Ovary (tissue), 9 donors: ENCODE results near the gene ZCWPW1. TPM values are rescaled to one million over a fixed set of nuclear protein-coding genes. Genes with fewer than 3 reads are reported as not detected.

Experiments
- DNase-seq, 5 donors: peaks; one replicate each; pipeline ENCODE4 v3.0.0-alpha.2; 2019 to 2020
- H3K27ac ChIP-seq, 2 donors: fragments of 200-600 bp; one replicate each; pipeline versions ENCODE4 v1.5.1 to v1.8.0; 2019 to 2022
- H3K27me3 ChIP-seq: fragments of 200-600 bp; one replicate; pipeline ENCODE4 v1.8.0; 2022
- H3K36me3 ChIP-seq: fragments of 200-600 bp; sonication (generic); one replicate; pipeline ENCODE4 v1.5.1; 2019
- H3K4me1 ChIP-seq: one replicate; pipeline ENCODE4 v1.8.1; 2013; ENCODE audit warnings: mild to moderate bottlenecking, moderate library complexity; ENCODE audit not compliant: insufficient read depth
- H3K4me3 ChIP-seq: fragments of 200-600 bp; sonication (generic); one replicate; pipeline ENCODE4 v1.5.1; 2017
- H3K9me3 ChIP-seq, 2 donors: fragments of 200-600 bp in 1 of 2; sonication (generic) in 1 of 2; one replicate each; pipeline versions ENCODE4 v1.5.1 to v1.8.1; 2013 to 2019; ENCODE audit warnings: mild to moderate bottlenecking in 1 of 2, moderate library complexity in 1 of 2
- EP300 ChIP-seq: sonication (generic); formaldehyde crosslinking; IDR thresholded peaks from one replicate; pipeline ENCODE4 v1.6.1; 2017; ENCODE audit warnings: antibody characterized with exemption
- POLR2A ChIP-seq: fragments of 450-650 bp; IDR thresholded peaks from one replicate; pipeline ENCODE4 v1.6.1; 2017; ENCODE audit warnings: antibody characterized with exemption, mild to moderate bottlenecking, moderate library complexity
- WGBS, 3 donors: extraction: QIAGEN DNeasy Blood & Tissue Kit in 1 of 3; methylation state at CpG; one replicate each; pipeline versions ENCODE4 v1.1.5 to v1.1.7; 2013 to 2017; 5-methylcytosine and 5-hydroxymethylcytosine counted together
- intact Hi-C, 4 donors: fragments of 100-400 bp; cut with DNase I; formaldehyde crosslinking; loops; one replicate each; pipeline versions ENCODE4 v1.11.0 to v1.15.1; 2022 to 2023
- polyA plus RNA-seq, 2 donors: library from polyadenylated mRNA; stranded (reverse); fragments of 200-250 nt in 1 of 2; fragments of 350-450 nt in 1 of 2; fragmentation: Illumina TruSeq in 1 of 2; extraction: RNeasy Lipid Tissue Mini Kit (QIAGEN cat#74804) in 1 of 2; gene quantifications; one replicate each; pipeline ENCODE4 v1.2.3, GENCODE V29; 2013 to 2014
- total RNA-seq, 7 donors: library from RNA; depleted of rRNA in 2 of 7; stranded (reverse); fragments of >200 nt in 2 of 7; fragmentation: NEBNext Ultra II Directional in 3 of 7; extraction: Animal tissue kit (Norgen Biotek cat#: 25700) in 3 of 7; gene quantifications; one replicate each; pipeline versions ENCODE4 v1.1.0 to v1.2.4, GENCODE V29; 2016 to 2023
- TF ChIP-seq, protein P1 (sequence below), 3 donors: fragments of 450-650 bp in 2 of 3; fragments of 200-600 bp in 1 of 3; IDR thresholded peaks; one replicate each; pipeline versions ENCODE4 v1.5.1 to v1.8.0; 2016 to 2022; ENCODE audit warnings: antibody characterized with exemption in 3 of 3, mild to moderate bottlenecking in 1 of 3
- donor health status: DM: no; HTN: no; CAD: no; lungs with moderate emphysema.
- donor health status: DM: no; HTN: no; CAD: no.
- donor health status: Bipolar disorder and iron deficiency.
- donor health status: DM: yes; HTN: yes; CAD: no.
- donor health status: DM: no; HTN: no; CAD: no.
- donor health status: DM: yes; HTN: yes; CAD: no.

ZCWPW1 gene
- total and polyA plus RNA-seq, 9 donors: 2.6 to 9.3 (median 6.2) TPM

DNA sequence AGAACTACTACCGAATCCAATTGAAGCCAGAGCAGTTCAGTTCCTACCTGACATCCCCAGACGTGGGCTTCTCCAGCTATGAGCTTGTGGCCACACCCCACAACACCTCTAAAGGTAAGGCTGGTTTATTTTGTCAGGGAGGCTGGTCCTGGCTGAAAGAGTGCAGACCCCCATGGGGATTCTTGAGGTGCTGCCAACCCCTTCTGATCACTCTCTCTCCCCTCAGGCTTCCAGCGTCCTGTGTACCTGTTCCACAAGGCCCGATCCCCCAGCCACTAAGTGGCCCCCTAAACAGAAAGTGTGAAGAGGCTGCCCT is 4.7 kb upstream of the ZCWPW1 start:
- Histone ChIP-seq H3K4me1 (peaks cover 23% of the 10 kb centered on the region), H3K36me3 (no peaks in the 10 kb centered on the region), H3K9me3 (no peaks in the 10 kb centered on the region), H3K27ac (no peak overlapping the region), H3K4me3 (no peak overlapping the region), H3K27me3 (no peaks in the 10 kb centered on the region)
- DNase-seq: no peak
- WGBS, 3 donors: 59 to 70% (median 69%) methylated on average over 4 of the region's 4 CpGs
- intact Hi-C loops: no loop called here
- no peak for TF ChIP-seq EP300
- TF ChIP-seq POLR2A: no peak
- TF ChIP-seq, protein P1, sequence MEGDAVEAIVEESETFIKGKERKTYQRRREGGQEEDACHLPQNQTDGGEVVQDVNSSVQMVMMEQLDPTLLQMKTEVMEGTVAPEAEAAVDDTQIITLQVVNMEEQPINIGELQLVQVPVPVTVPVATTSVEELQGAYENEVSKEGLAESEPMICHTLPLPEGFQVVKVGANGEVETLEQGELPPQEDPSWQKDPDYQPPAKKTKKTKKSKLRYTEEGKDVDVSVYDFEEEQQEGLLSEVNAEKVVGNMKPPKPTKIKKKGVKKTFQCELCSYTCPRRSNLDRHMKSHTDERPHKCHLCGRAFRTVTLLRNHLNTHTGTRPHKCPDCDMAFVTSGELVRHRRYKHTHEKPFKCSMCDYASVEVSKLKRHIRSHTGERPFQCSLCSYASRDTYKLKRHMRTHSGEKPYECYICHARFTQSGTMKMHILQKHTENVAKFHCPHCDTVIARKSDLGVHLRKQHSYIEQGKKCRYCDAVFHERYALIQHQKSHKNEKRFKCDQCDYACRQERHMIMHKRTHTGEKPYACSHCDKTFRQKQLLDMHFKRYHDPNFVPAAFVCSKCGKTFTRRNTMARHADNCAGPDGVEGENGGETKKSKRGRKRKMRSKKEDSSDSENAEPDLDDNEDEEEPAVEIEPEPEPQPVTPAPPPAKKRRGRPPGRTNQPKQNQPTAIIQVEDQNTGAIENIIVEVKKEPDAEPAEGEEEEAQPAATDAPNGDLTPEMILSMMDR (IDR thresholded peaks at IDR 0.05): no peak

DNA sequence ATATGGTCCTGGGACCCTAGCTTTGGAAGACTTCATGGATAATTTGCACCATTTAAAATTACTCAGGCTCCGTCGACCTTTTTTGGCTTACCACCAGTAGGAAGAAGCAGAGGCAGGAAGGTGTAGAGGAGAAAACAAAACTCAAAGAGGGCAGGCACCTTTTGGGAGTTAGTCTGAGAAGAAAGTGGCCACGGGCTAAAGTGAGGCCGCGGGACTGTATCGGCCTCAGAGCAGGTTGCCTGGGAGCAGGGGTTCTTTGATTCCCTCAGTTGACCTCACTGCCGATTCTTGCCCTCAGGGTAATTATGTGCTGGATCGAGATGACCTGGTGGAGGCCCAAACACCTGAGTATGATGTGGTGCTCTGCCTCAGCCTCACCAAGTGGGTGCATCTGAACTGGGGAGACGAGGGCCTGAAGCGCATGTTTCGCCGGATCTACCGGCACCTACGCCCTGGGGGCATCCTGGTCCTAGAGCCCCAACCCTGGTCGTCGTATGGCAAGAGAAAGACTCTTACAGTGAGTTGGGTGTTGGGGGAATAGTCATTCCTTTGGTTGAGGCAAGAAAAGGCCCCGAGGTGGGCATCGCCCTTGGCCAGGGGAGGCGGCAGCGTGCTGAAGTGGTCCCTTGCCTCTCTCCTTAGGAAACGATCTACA is 4.2 kb upstream of the ZCWPW1 start:
- H3K27ac ChIP-seq: no peak overlapping the region
- H3K4me1 ChIP-seq: peaks cover 23% of the 10 kb centered on the region
- H3K9me3 ChIP-seq: no peaks in the 10 kb centered on the region
- no peak overlapping the region for H3K4me3 ChIP-seq
- no peaks in the 10 kb centered on the region for H3K27me3 ChIP-seq
- DNase-seq: no peak
- no peaks in the 10 kb centered on the region for H3K36me3 ChIP-seq
- TF ChIP-seq, protein P1 (IDR thresholded peaks at IDR 0.05): no peak
- TF ChIP-seq POLR2A (no peak), EP300 (no peak)
- intact Hi-C loops: no loop called here
- WGBS, 3 donors: 83 to 86% (median 84%) methylated on average over 21 of the region's 21 CpGs

DNA sequence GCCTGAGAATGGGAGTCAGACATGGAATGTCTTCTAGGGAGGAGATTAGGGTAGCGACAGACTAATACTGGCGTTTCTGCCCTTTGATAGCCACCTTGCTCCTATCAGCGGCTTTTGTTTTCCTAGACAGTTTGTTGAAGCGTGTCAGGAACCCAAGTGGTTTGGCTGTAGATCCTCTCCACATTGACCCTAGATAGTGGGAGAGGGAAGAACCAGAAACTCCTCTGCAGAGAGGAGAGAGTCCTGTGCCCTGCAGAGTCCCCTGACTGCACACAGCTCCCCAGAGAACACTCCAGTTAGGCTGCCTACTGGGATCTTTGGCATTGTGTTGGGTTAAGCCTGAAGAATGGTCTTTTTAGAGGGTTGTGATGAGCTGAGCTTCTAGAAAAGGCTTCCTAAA is 3.5 kb upstream of the ZCWPW1 start:
- Histone ChIP-seq H3K27me3 (no peaks in the 10 kb centered on the region), H3K4me1 (peaks cover 23% of the 10 kb centered on the region), H3K9me3 (no peaks in the 10 kb centered on the region), H3K36me3 (no peaks in the 10 kb centered on the region), H3K4me3 (no peak overlapping the region), H3K27ac (no peak overlapping the region)
- TF ChIP-seq, protein P1 (IDR thresholded peaks at IDR 0.05): no peak
- TF ChIP-seq EP300 (no peak), POLR2A (no peak)
- intact Hi-C loops: no loop called here
- no peak for DNase-seq
- 60 to 82% (median 62%) methylated on average over 4 of the region's 4 CpGs for WGBS, 3 donors

DNA sequence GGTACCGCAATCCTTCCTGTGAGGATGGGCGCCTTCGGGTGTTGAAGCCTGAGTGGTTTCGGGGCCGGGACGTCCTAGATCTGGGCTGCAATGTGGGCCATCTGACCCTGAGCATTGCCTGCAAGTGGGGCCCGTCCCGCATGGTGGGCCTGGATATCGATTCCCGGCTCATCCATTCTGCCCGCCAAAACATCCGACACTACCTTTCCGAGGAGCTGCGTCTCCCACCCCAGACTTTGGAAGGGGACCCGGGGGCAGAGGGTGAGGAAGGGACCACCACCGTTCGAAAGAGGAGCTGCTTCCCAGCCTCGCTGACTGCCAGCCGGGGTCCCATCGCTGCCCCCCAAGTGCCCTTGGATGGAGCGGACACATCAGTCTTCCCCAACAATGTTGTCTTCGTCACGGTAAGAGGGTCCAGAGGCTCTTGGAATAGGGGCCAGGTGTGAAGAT is 2.8 kb upstream of the ZCWPW1 start:
- 79 to 84% (median 80%) methylated on average over 23 of the region's 23 CpGs for WGBS, 3 donors
- TF ChIP-seq POLR2A (no peak), EP300 (no peak)
- TF ChIP-seq, protein P1 (IDR thresholded peaks at IDR 0.05): no peak

More for the DNA sequence above, 2.8 kb upstream of the ZCWPW1 start:
- H3K4me1 ChIP-seq: peaks cover 21% of the 10 kb centered on the region
- H3K27me3 ChIP-seq: no peaks in the 10 kb centered on the region
- intact Hi-C loops: no loop called here
- no peaks in the 10 kb centered on the region for H3K36me3 ChIP-seq
- no peaks in the 10 kb centered on the region for H3K9me3 ChIP-seq
- peak overlapping the region; percentile 70 for H3K4me3 ChIP-seq
- H3K27ac ChIP-seq: no peak overlapping the region
- peak in 3 of 5 donors; percentile 45 to 58 (median 57) for DNase-seq
